ENCODE measurements around the gene HOXC9. TPM values are rescaled to one million over a fixed set of nuclear protein-coding genes. Genes with fewer than 3 reads are reported as not detected.

HOXC9 gene
- total RNA-seq, 4 donors from 2014 or later, result 13.6 to 37.7 (median 26.3) TPM

- TF ChIP-seq CTCF (IDR thresholded peaks at IDR 0.05 in 4 of 5, conservative IDR thresholded peaks at IDR 0.05 in 1 of 5), result no peak
- intact Hi-C loops (cut with DNase I; ENCODE audit: low total_unique reads), result no loop called here
These were observed 30.2 kb upstream of the HOXC9 start for GRCh38 chr12:53969588-53970259.

GRCh38 chr12:53970451-53970850 lies 29.5 kb upstream of the HOXC9 start:
- peaks cover 6 to 18% of the 10 kb centered on the region in 2 donors for H3K4me1 ChIP-seq
- in situ Hi-C loops (cut with MboI; ENCODE audit: low sequenced_read_pairs in 4 of 4) (no loop called here), intact Hi-C loops (cut with DNase I; ENCODE audit: low total_unique reads) (no loop called here)
- no peak for DNase-seq
- H3K27me3 ChIP-seq, result peaks cover 85 to 99% (median 89%) of the 10 kb centered on the region in 3 donors
- no peak overlapping the region for H3K27ac ChIP-seq
- H3K36me3 ChIP-seq, result no peaks in the 10 kb centered on the region
- ATAC-seq, result no peak
- no peak overlapping the region for H3K4me3 ChIP-seq
- H3K9me3 ChIP-seq, result no peaks in the 10 kb centered on the region
- TF ChIP-seq POLR2A (IDR thresholded peaks at IDR 0.05) (no peak), CTCF (IDR thresholded peaks at IDR 0.05 in 4 of 5, conservative IDR thresholded peaks at IDR 0.05 in 1 of 5) (no peak)

More at GRCh38 chr12:53969588-53970259, 30.2 kb upstream of the HOXC9 start:
- ATAC-seq (no peak), DNase-seq (no peak)
- Histone ChIP-seq H3K4me1 (peaks cover 0 to 11% of the 10 kb centered on the region in 2 donors), H3K9me3 (no peaks in the 10 kb centered on the region), H3K4me3 (no peak overlapping the region), H3K36me3 (no peaks in the 10 kb centered on the region), H3K27ac (no peak overlapping the region), H3K27me3 (peaks cover 85 to 99% (median 89%) of the 10 kb centered on the region in 3 donors)
- in situ Hi-C loops (cut with MboI; ENCODE audit: low sequenced_read_pairs in 4 of 4), result no loop called here

- intact Hi-C loops (cut with DNase I; ENCODE audit: low total_unique reads) (no loop called here), in situ Hi-C loops (cut with MboI; ENCODE audit: low sequenced_read_pairs in 4 of 4) (no loop called here)
- peaks cover 85 to 99% (median 89%) of the 10 kb centered on the region in 3 donors for H3K27me3 ChIP-seq
- no peaks in the 10 kb centered on the region for H3K36me3 ChIP-seq
- ATAC-seq (no peak), DNase-seq (no peak)
- H3K4me1 ChIP-seq, result peaks cover 7 to 24% of the 10 kb centered on the region in 2 donors
- H3K9me3 ChIP-seq, result no peaks in the 10 kb centered on the region
- no peak for TF ChIP-seq CTCF (IDR thresholded peaks at IDR 0.05 in 4 of 5, conservative IDR thresholded peaks at IDR 0.05 in 1 of 5)
- no peak for TF ChIP-seq POLR2A (IDR thresholded peaks at IDR 0.05)
- no peak overlapping the region for H3K27ac ChIP-seq
- H3K4me3 ChIP-seq, result no peak overlapping the region
These were observed 28.8 kb upstream of the HOXC9 start for GRCh38 chr12:53971129-53971528.

- no peaks in the 10 kb centered on the region for H3K9me3 ChIP-seq
- H3K4me1 ChIP-seq, result peaks cover 7 to 24% of the 10 kb centered on the region in 2 donors
- ATAC-seq (no peak), DNase-seq (no peak)
- H3K27me3 ChIP-seq, result peaks cover 85 to 99% (median 89%) of the 10 kb centered on the region in 3 donors
- in situ Hi-C loops (cut with MboI; ENCODE audit: low sequenced_read_pairs in 4 of 4) (no loop called here), intact Hi-C loops (cut with DNase I; ENCODE audit: low total_unique reads) (no loop called here)
- no peak overlapping the region for H3K27ac ChIP-seq
- no peak overlapping the region for H3K4me3 ChIP-seq
- TF ChIP-seq POLR2A (IDR thresholded peaks at IDR 0.05), result no peak
- TF ChIP-seq CTCF (IDR thresholded peaks at IDR 0.05 in 4 of 5, conservative IDR thresholded peaks at IDR 0.05 in 1 of 5), result no peak
- no peaks in the 10 kb centered on the region for H3K36me3 ChIP-seq
These were observed 28.3 kb upstream of the HOXC9 start for GRCh38 chr12:53971686-53972085.
